ENCODE results near the gene LRRC17. TPM values are rescaled to one million over a fixed set of nuclear protein-coding genes. Genes with fewer than 3 reads are reported as not detected.

LRRC17 gene
- total and polyA plus RNA-seq, 2 of the 4 experiments (the other 2 are of a cell fraction): 250 to 280 TPM

DNA sequence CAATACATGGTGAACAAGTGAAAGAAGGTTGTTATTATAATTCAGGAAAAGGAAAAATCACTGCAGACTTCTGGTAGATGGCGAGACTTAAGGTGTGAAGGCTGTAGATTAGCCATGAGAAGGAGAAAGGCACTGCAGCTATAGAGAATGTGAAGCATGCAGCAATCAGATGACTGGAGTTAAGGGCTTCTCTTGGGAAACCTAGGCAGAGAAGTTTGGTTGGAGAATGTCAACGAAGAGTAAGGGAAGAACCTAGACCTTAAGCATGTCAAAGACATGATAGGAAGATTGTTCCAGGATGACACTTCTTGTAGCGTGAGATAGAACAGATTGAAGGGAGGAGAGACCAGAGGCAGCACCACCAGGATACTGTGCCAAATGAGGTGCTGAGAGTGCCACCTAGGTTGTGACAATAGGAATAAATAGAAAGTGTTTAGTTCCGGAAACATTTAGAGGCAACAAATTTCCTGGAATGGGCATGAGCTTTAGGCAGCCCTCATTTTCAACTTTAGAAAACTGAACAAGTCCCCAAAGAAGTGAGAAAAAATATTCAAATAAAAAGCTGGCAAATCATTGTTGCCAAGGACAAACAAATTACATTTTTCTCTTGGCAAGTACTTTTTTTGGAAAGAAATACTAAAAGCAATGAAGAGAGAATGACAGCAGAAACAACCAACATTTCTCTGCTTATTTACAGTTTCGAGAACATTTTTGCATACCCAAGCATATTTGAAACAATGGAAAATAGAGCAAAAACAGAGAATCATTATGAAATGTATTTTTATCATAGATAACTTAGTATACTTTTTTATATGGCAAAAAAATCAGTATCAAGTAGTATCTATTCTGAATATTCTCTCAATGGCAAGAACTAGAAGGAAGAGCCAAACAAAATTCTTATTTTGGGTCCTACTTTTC is 4.9 kb downstream of the LRRC17 start:
- in situ Hi-C loops (cut with MboI; ENCODE audit: low sequenced_read_pairs): no loop called here
- peak overlapping the region; percentile 25 for H3K4ac ChIP-seq (ENCODE audit: low read depth, low read length)
- no TSS peak for BruUV-seq (replicated peaks)
- peak overlapping the region; percentile 77 for H3K23ac ChIP-seq (ENCODE audit: low read depth, low read length)
- H3K4me1 ChIP-seq (ENCODE audit: control insufficient read depth, insufficient read depth, low read length): peaks cover 13% of the 10 kb centered on the region
- H3K18ac ChIP-seq (ENCODE audit: low read depth, low read length): peak overlapping the region; percentile 67
- H2AK9ac ChIP-seq (replicated peaks; ENCODE audit: low read depth, low read length, poor library complexity): no peak overlapping the region
- H2AK5ac ChIP-seq (ENCODE audit: low read depth, low read length): peak overlapping the region; percentile 41; the same call in 1 of the 2 replicates
- peak overlapping the region; percentile 54 for H2BK5ac ChIP-seq (ENCODE audit: low read depth, low read length, poor library complexity, severe bottlenecking)
- H2BK120ac ChIP-seq (ENCODE audit: low read depth, low read length): peak overlapping the region; percentile 78
- POLR2A ChIA-PET (ENCODE audit: unreplicated experiment): no interaction called here
- H2BK20ac ChIP-seq (ENCODE audit: low read depth, low read length): peak overlapping the region; percentile 78
- no peak overlapping the region for H3K56ac ChIP-seq (ENCODE audit: extremely low read depth, insufficient read depth, low read length)
- H4K8ac ChIP-seq (ENCODE audit: low read depth in 2 of 2, low read length in 2 of 2): peak overlapping the region in 1 of 2 experiments; percentile 10; a peak in 2 of 4 replicates
- H3K79me1 ChIP-seq (ENCODE audit: low read depth in 1 of 2, low read length in 2 of 2): peaks cover 9 to 51% of the 10 kb centered on the region in 2 experiments; a peak in 3 of 4 replicates
- WGBS, 2 experiments (ENCODE audit: extremely low coverage in 2 of 2, insufficient read length in 1 of 2): 75% methylated on average over 2 of the region's 5 CpGs; no CpG with 5 or more reads in 1 of the 2 experiments
- CTCF ChIA-PET: interaction anchor here (1.9 kb wide), 1 partner anchor 10 kb away, joined by 14 read pairs; no protein-coding TSS in a partner anchor
- intact Hi-C loops (cut with micrococcal nuclease): no loop called here
- H3K9me1 ChIP-seq (ENCODE audit: insufficient read depth, low read length): peaks cover 11% of the 10 kb centered on the region
- TF ChIP-seq MXI1 (IDR thresholded peaks at IDR 0.05; ENCODE audit: borderline replicate concordance, low read depth, low read length): no peak
- TF ChIP-seq RAD21 (IDR thresholded peaks at IDR 0.05; ENCODE audit: low read length): no peak
- TF ChIP-seq MAFK (IDR thresholded peaks at IDR 0.05; ENCODE audit: low read depth, low read length): peak; percentile 87
- no peaks in the 10 kb centered on the region for H3K36me3 ChIP-seq (ENCODE audit: control insufficient read depth, insufficient read depth, low read length)
- H2BK15ac ChIP-seq (ENCODE audit: low read depth, low read length): 0 out of 3 replicates have a peak overlapping the region, but pooled peaks have one; percentile 17
- no peak overlapping the region for H3K9ac ChIP-seq (ENCODE audit: low read depth, low read length)
- no peaks in the 10 kb centered on the region; the same call in 1 of the 2 replicates for H4K20me1 ChIP-seq (ENCODE audit: insufficient read depth, low read length)
- peak overlapping the region; percentile 63 for H3K4me2 ChIP-seq (ENCODE audit: low read depth, low read length)
- peak overlapping the region; percentile 5; the same call in 1 of the 2 replicates for H3K27ac ChIP-seq (ENCODE audit: insufficient read depth, low read length)
- no peaks in the 10 kb centered on the region for H3K9me3 ChIP-seq (ENCODE audit: control insufficient read depth, insufficient read depth, low read length)
- peak overlapping the region; percentile 5; the same call in 1 of the 2 replicates for H4K5ac ChIP-seq (ENCODE audit: low read depth, low read length)
- peak overlapping the region; percentile 53 for H3K14ac ChIP-seq (replicated peaks; ENCODE audit: low read depth, low read length)
- H4K91ac ChIP-seq (ENCODE audit: insufficient read depth, low read depth, low read length): no peak overlapping the region
- ATAC-seq (ENCODE audit: low read depth) (no peak), DNase-seq (no peak)
- no peak overlapping the region for H3K4me3 ChIP-seq (ENCODE audit: insufficient read depth, low read depth, low read length)
- dilution Hi-C loops (cut with HindIII; ENCODE audit: low sequenced_read_pairs, unreplicated experiment): no loop called here
- H3K27me3 ChIP-seq (ENCODE audit: control insufficient read depth, insufficient read depth, low read length): no peaks in the 10 kb centered on the region
- H2AFZ ChIP-seq (replicated peaks; ENCODE audit: low read length, poor library complexity): no peak overlapping the region

Data from IMR-90 (cell line).